C4-2B (cell line): ENCODE measurements around the gene C6.

ENCODE experiments used
- H3K27ac ChIP-seq: fragments of 450-650 bp; 2 replicates; pipeline ENCODE4 v1.5.1; 2017
- CTCF ChIP-seq: fragments of 450-650 bp; conservative IDR thresholded peaks from 2 replicates; pipeline ENCODE4 v1.5.1; 2017; ENCODE audit warnings: mild to moderate bottlenecking
- ZFX ChIP-seq: fragments of 450-650 bp; IDR thresholded peaks from 2 replicates; pipeline ENCODE4 v1.6.1; 2017

The C6 gene

GRCh38 chr5:41095324-41096101 lies 117.8 kb downstream of the C6 start:
- TF ChIP-seq CTCF: no peak
- no peak for TF ChIP-seq ZFX
- H3K27ac ChIP-seq: no peak overlapping the region

GRCh38 chr5:41094871-41095270 lies 118.5 kb downstream of the C6 start:
- no peak for TF ChIP-seq ZFX
- TF ChIP-seq CTCF: no peak
- H3K27ac ChIP-seq: no peak overlapping the region

DNA sequence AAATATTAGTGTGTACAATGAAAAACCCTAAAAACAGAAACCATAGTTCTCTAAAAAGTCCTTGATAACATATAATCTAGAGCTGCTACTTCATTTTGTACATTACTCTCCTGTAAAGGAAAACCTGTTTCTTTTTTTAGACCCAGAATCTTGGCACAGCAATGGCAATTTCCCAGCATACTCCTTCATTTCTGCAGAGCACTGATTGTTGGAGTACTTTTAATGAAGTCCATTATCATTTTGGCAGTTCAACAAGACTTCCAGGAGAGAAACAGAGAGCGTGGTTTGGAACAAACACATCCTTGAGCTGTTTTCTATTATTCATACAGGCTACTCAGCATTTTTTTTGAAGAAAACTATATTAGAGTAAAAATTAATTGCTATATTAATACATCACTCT lies 119.5 kb downstream of the C6 start:
- TF ChIP-seq CTCF (no peak), ZFX (no peak)
- no peak overlapping the region for H3K27ac ChIP-seq
